Forelimb muscle (tissue), 1 donor: ENCODE measurements around the gene XK. TPM values are rescaled to one million over a fixed set of nuclear protein-coding genes. Genes with fewer than 3 reads are reported as not detected.
"Not testable (repeated sequence)": the region's sequence is repeated elsewhere in the genome, so short reads cannot be mapped to it uniquely, and the experiment has no call there.

Experiments used
- DNase-seq: peaks from one replicate; pipeline ENCODE4 v3.0.0-alpha.2; 2013; ENCODE audit warnings: low read depth
- polyA plus RNA-seq: library from polyadenylated mRNA; unstranded; fragments of 120-200 nt; gene quantifications from one replicate; pipeline ENCODE4 v1.2.1, GENCODE V29; 2013; ENCODE audit not compliant: insufficient read length

The XK gene
- polyA plus RNA-seq, 1 donor, result 8.9 TPM

- no peak for DNase-seq
Observed at GRCh38 chrX:37752936-37753335, 67.3 kb downstream of the XK start.

GRCh38 chrX:37753384-37753783, 67.8 kb downstream of the XK start:
- no peak for DNase-seq

- no peak for DNase-seq
Observed at GRCh38 chrX:37754516-37754915, 68.9 kb downstream of the XK start.

- no peak for DNase-seq
Observed at GRCh38 chrX:37755025-37755424, 69.4 kb downstream of the XK start.

GRCh38 chrX:37757082-37757481, 71.5 kb downstream of the XK start:
- DNase-seq, result no peak

- DNase-seq, result no peak
Observed at GRCh38 chrX:37759351-37759750, 73.8 kb downstream of the XK start.

GRCh38 chrX:37759878-37760418, 74.4 kb downstream of the XK start:
- DNase-seq, result no peak

- DNase-seq, result no peak
Observed at GRCh38 chrX:37763400-37763799, 77.8 kb downstream of the XK start.

GRCh38 chrX:37765507-37765906, 79.9 kb downstream of the XK start:
- DNase-seq, result no peak

GRCh38 chrX:37767430-37767829, 81.8 kb downstream of the XK start:
- DNase-seq, result no peak

GRCh38 chrX:37768866-37769265, 83.3 kb downstream of the XK start:
- not testable (repeated sequence) for DNase-seq

- DNase-seq, result no peak
Observed at GRCh38 chrX:37776283-37776986, 90.8 kb downstream of the XK start.

- no peak for DNase-seq
Observed at GRCh38 chrX:37776987-37777325, 91.4 kb downstream of the XK start.

GRCh38 chrX:37779857-37780256, 94.3 kb downstream of the XK start, which contains the start of gene CYBB:
Gene CYBB (plus strand): TSS chrX:37780059. CDS start chrX:37780078, 19 bp downstream.
- no peak for DNase-seq

- no peak for DNase-seq
Observed at GRCh38 chrX:37781081-37781480, 95.5 kb downstream of the XK start.

Other genes starting within 250 kb of the XK start
- gene LANCL3, start 114.1 kb upstream of the XK start, polyA plus RNA-seq, result 0.40 TPM
- gene CYBB, start 94.3 kb downstream of the XK start, polyA plus RNA-seq, result 17.6 TPM
- 9.7 TPM for gene DYNLT3, start 161.8 kb downstream of the XK start, polyA plus RNA-seq